GM19467 (cell line): Measurements from ENCODE around the gene GGT1.
"Not testable (repeated sequence)": the region's sequence is repeated elsewhere in the genome, so short reads cannot be mapped to it uniquely, and the experiment has no call there.

ENCODE experiments used
- ATAC-seq: cut with Tn5 transposase; IDR thresholded peaks from one replicate; pipeline ENCODE4 v1.9.1; 2021; ENCODE audit warnings: mild to moderate bottlenecking, moderate library complexity; ENCODE audit not compliant: unreplicated experiment

Gene GGT1

DNA sequence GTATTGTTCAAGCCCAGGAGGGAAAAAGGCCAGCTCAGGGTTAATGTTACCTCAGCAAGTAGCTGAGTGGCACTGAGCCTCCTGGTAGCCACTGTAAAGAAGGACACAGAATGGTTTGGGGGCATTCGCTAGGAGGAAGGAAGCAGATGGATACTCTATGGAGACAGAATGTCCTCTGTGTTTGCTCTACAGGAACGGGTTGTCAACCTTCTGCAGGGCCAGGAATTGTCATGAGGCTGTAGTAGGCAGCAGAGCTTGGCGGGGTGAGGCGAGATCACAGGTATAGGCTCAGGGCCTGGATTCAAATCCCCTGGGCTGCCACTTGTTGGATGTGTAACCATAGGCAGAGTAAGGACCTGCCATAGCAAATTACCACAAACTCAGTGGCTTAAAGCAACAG, 7.1 kb upstream of the GGT1 start:
- no peak for ATAC-seq

- ATAC-seq = not testable (repeated sequence)
Observed at GRCh38 chr22:24597076-24597475, 5.9 kb upstream of the GGT1 start.

DNA sequence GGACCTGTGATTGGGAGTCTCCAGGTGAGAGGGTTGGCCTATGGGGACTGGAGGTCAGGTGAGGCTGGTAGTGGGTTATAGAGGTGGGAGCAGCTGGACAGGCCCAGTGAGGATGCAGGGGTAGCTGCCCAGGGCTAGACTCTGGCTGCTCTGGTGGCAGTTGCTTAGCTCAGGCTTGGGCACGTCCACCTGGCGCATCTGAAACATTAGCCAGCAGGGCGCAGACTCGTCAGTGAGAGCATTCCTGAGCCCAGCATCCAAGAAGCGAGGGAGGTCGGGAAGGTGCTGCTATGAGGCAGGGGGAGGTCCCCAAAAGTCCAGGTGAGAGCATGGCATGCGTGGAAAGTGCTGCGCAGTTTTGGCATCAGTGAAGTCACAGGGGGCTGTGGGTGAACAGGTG, 3.5 kb upstream of the GGT1 start:
- ATAC-seq = no peak

GRCh38 chr22:24599958-24600715, 2.9 kb upstream of the GGT1 start:
- ATAC-seq = not testable (repeated sequence)

DNA sequence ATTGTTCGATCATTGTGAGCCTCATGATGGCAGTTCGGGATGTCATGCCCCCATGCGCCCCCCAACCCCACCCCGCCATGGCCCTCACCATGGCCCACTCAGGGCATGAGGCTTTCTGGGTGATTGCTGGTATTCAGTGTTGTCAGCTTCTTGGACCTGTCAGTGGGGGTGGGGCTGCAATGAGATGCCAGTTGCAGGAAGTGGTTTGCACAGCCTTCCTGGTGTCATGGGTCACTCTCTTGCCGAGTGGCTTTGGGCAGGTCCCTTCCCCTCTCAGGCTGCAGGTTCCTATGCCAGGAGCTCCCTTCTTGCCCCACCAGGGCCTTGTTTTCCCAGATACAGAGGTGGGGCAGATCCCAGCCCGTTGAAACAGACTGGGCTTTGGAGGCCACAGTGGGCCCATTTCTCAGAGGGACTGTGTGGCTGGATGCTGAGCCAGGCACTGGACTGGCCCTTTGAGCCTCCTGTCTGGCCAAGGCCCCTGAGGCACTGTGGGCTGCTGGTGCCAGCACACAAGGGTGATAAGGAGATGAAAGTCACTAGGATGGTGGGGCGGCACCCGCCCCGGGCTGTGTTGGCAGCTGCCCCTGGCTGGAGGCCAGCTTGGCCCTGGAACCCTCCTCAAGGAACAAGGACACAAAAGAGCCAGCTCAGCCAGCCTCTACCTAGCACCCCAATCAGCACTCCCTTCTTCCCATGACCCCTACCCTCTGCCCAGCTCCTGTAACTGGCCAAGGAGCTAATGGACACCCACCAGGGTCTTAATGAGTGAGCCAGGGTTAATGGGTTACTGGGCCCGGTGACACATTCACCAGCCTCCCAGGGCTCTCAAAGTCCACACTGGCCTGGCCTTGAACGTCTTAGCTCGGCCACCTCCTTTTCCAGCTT, 1.5 kb upstream of the GGT1 start:
- no peak for ATAC-seq

DNA sequence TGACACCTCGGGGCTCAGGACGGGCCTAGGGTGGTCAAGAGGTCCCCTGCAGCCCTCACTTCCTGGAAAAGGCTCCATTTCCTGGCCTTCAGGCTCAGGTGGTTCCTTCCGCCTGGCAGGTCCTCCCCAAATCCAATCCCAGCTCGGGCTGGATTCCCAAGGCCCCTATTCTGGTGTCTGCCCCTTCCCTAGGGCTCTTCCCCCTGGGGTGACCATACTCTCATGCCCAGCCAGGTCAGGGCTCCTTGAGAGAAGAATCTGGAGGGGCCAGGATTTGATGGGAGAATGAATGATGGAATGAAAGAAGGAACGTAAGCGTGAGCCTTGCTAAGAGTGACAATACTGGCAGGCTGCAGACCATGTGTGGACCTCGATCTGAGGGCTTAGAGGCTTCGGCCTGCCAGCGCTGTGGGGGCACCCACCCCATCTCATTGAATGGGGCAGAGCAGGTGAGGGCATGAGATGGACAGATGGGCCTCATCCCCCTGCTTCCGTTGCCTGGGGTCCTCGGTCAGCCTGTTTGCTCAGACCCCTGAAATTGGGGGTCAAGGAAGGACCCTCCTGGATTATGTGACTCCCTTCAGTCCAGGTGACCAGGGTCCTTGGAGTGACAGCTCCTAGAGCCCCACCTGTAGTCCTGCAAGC, 766 bp upstream of the GGT1 start:
- ATAC-seq = not testable (repeated sequence)

DNA sequence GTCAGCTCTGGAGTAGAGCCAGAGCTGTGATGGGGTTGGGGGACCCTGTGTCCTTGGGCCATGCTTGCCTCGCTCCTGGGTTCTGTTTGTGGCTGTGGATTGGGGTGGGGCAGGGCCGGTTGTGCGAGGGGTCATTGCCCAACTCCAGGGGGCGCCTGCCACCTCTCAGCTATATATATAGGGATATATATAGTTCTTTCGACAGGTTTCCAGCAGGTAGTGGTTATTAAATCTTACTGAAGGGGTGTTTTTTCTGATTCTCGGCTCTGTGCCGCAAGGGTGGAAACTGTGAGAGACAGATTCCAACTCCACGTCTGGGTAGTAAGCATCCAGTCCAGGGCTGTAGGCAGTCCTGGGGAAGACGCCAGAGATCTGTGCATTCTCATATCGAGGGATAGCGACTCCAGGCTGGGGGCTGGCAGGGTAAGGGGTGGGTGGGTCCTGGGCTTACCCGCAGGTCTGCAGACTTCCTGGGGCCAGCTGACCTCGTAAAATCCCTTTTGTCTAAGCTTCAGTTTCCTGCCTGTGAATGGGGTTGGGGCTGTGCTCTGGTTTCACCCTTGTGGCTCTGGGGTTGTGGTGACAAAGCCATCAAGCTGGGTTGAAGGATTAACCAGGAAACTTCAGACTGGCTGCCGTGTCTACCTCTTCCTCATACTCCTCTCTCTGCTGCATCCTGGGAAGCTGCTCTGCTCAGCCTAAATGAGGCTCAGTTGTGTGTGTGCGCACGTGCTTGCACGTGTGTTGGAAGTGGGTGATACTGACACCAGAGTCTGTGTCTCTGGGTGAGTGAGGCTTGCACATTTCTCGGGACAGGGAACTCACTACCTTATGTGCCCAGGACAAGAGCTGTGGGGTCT, 1.0 kb downstream of the GGT1 start:
- not testable (repeated sequence) for ATAC-seq

- ATAC-seq = not testable (repeated sequence)
Observed at GRCh38 chr22:24606340-24606739, 3.3 kb downstream of the GGT1 start.

DNA sequence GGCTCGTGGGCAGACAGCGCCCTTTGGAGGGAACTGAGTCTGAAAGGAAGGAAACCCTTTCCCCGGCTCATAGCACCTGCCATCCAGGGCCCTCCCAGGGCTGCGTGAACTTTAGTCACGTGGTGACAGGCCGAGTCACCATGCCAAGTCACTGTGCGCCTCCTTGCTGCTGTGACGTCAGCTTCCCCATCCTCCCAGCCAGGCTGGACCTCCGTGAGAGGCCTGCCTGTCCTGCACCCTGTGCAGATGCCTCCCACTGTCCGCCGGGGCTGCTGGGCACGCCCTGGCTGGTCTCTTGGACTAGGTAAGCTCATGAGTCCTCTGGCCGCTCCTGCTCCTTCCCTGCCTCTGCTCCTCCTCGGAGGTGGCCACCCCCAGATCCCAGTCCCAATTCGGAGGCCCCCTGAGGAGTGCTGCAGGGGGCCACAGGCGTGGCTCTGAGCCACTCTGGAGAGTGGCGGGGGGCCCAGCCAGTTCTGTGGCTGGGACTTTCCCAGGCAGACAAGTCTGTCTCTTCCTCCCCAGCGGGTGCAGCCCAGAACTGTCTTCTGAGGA, 4.5 kb downstream of the GGT1 start:
- not testable (repeated sequence) for ATAC-seq

GRCh38 chr22:24608327-24608726, 5.3 kb downstream of the GGT1 start:
- not testable (repeated sequence) for ATAC-seq

DNA sequence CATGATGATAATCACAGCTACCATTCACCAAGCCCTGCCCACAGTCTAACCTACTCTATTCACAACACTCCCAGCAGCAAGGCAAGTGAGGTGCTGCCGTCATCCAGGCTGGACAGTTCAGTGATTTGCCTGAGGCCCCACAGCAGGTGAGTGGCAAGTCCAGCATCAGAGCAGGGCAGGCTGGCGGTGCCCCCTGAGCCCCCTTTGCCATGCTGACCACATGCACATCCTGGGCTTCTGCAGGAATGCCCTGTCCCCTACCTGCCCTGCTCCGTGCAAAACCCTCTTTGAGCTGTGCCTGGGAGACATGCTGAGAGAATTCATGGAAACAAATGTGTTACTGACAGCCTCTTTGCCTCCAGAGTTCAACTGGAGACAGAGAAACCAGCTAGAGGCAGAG, 6.9 kb downstream of the GGT1 start:
- ATAC-seq = not testable (repeated sequence)

DNA sequence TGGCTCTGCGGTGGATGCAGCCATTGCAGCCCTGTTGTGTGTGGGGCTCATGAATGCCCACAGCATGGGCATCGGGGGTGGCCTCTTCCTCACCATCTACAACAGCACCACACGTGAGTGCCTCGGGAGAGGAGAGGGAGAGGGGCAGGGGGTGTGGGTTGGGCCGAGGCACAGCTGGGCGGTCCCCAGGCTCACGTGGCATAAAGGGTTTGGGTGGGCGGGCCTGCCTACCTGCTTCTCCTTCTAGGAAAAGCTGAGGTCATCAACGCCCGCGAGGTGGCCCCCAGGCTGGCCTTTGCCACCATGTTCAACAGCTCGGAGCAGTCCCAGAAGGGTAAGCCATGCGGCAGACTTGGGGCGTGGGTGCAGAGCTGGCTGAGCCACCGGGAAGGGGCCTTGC, 11.8 kb downstream of the GGT1 start:
- ATAC-seq = not testable (repeated sequence)

GRCh38 chr22:24621244-24621643, 18.3 kb downstream of the GGT1 start:
- not testable (repeated sequence) for ATAC-seq

DNA sequence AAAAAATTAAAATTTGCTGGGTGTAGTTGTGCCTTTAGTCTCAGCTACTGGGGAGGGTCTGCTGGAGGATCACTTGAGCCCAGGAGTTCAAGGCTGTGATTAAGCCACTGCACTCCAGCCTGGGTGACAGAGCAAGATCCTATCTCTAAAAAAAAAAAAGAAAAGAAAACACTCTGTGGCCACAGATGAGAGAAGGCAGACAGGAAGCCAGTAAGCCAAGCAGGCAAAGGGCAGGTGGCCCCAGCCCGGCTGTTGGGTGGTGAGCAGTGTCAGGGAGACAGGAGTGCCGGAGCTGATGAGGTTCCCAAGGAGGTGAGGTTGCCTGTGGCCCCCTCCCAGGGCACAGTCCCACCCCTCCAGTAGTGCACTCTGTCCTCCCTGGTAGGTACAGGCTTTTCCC, 19.6 kb downstream of the GGT1 start:
- ATAC-seq = not testable (repeated sequence)

DNA sequence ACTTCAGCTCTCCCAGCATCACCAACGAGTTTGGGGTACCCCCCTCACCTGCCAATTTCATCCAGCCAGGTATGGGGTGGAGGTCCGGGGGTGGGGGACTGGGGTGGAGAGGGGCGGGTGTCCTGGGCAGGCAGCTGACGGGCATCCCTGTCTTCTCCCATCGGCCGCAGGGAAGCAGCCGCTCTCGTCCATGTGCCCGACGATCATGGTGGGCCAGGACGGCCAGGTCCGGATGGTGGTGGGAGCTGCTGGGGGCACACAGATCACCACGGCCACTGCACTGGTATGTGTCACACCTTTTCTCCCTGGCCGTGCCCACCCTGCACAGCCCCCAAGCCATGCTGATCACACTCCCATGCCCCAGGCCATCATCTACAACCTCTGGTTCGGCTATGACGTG, 24.9 kb downstream of the GGT1 start:
- not testable (repeated sequence) for ATAC-seq

GRCh38 chr22:24629069-24629468, 26.1 kb downstream of the GGT1 start:
- ATAC-seq = not testable (repeated sequence)

DNA sequence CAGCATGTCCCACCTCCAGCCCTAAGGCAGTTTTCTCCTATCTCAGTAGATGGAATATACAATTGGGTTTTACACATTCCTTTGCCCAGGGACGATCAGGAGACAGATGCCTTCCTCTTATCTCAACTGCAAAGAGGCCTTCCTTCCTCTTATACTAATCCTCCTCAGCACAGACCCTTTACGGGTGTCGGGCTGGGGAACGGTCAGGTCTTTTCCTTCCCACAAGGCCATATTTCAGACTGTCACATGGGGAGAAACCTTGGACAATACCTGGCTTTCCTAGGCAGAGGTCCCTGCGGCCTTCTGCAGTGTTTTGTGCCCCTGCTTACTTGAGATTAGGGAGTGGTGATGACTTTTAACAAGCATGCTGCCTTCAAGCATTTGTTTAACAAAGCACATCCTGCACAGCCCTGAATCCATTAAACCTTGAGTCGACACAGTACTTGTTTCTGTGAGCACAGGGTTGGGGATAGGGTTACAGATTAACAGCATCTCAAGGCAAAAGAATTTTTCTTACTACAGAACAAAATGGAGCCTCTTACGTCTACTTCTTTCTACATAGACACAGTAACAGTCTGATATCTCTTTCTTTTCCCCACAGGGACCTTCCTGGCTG, 27.9 kb downstream of the GGT1 start:
- ATAC-seq = not testable (repeated sequence)

GRCh38 chr22:24631430-24632122, 28.6 kb downstream of the GGT1 start:
- not testable (repeated sequence) for ATAC-seq

GRCh38 chr22:24632642-24633041, 29.6 kb downstream of the GGT1 start:
- not testable (repeated sequence) for ATAC-seq
